Testis (tissue), 3 donors: ENCODE measurements around the gene C11orf97. TPM values are rescaled to one million over a fixed set of nuclear protein-coding genes. Genes with fewer than 3 reads are reported as not detected.

ENCODE experiments used
- DNase-seq: peaks from one replicate; pipeline ENCODE4 v3.0.0-alpha.2; 2019
- H3K27ac ChIP-seq, 2 donors: fragments of 200-600 bp; sonication (generic); one replicate each; pipeline ENCODE4 v1.5.1; 2019
- H3K27me3 ChIP-seq: fragments of 200-600 bp; sonication (generic); one replicate; pipeline ENCODE4 v1.5.1; 2019
- H3K36me3 ChIP-seq: fragments of 200-600 bp; sonication (generic); one replicate; pipeline ENCODE4 v1.5.1; 2017; ENCODE audit warnings: low read depth; ENCODE audit errors: missing control alignments
- H3K4me1 ChIP-seq: fragments of 200-600 bp; sonication (generic); one replicate; pipeline ENCODE4 v1.5.1; 2019
- H3K4me3 ChIP-seq, 2 donors: fragments of 200-600 bp; sonication (generic); one replicate each; pipeline ENCODE4 v1.5.1; 2017 to 2019
- H3K9me3 ChIP-seq: fragments of 200-600 bp; sonication (generic); one replicate; pipeline ENCODE4 v1.5.1; 2017
- POLR2A ChIP-seq: fragments of 450-650 bp; IDR thresholded peaks from one replicate; pipeline ENCODE4 v1.6.1; 2017; ENCODE audit warnings: antibody characterized with exemption, mild to moderate bottlenecking, moderate library complexity
- WGBS, 2 donors: methylation state at CpG; one replicate each; pipeline ENCODE4 v1.1.5; 2018; 5-methylcytosine and 5-hydroxymethylcytosine counted together
- intact Hi-C: fragments of 100-400 bp; cut with DNase I; formaldehyde crosslinking; loops from one replicate; pipeline ENCODE4 v1.15.1; 2023; ENCODE audit warnings: low total_unique reads
- microRNA counts, 2 donors: library from miRNA; unstranded; fragments of <30 nt; microRNA quantifications; one replicate each; lab custom pipeline; 2016
- microRNA-seq, 2 donors: library from miRNA; unstranded; fragments of <30 nt; microRNA quantifications; one replicate each; pipeline ENCODE4, GENCODE V29; 2016; ENCODE audit warnings: borderline number of aligned reads in 2 of 2, borderline replicate concordance in 1 of 2
- polyA plus RNA-seq: library from polyadenylated mRNA; stranded (reverse); fragments of 350-450 nt; fragmentation: Illumina TruSeq; extraction: RNeasy Lipid Tissue Mini Kit (QIAGEN cat#74804); gene quantifications from one replicate; pipeline ENCODE4 v1.2.3, GENCODE V29; 2014; ENCODE audit warnings: low read depth, low replicate concordance; ENCODE audit not compliant: insufficient read depth
- small RNA-seq, 2 donors: library from RNA; depleted of rRNA; stranded (forward); fragments of <200 nt; gene quantifications; one replicate each; pipeline ENCODE3, GENCODE V24; 2016
- total RNA-seq, 2 donors: library from RNA; depleted of rRNA; stranded (reverse); fragments of >200 nt; gene quantifications; one replicate each; pipeline ENCODE4 v1.2.3, GENCODE V29; 2016
- TF ChIP-seq, protein P1 (sequence below), 3 experiments: fragments of 450-650 bp in 2 of 3; fragments of 200-600 bp in 1 of 3; sonication (generic) in 1 of 3; IDR thresholded peaks; one replicate each; pipeline ENCODE4 v1.5.1; 2016 to 2019; ENCODE audit warnings: antibody characterized with exemption in 3 of 3, mild to moderate bottlenecking in 2 of 3, moderate library complexity in 1 of 3

The C11orf97 gene
- total and polyA plus RNA-seq, 3 donors from 2014 or later = 6.4 to 25.2 (median 10.4) TPM

- no peak overlapping the region for H3K4me3 ChIP-seq
- no peak for DNase-seq
Measured at GRCh38 chr11:94574193-94574961, 62.1 kb downstream of the C11orf97 start.

DNA sequence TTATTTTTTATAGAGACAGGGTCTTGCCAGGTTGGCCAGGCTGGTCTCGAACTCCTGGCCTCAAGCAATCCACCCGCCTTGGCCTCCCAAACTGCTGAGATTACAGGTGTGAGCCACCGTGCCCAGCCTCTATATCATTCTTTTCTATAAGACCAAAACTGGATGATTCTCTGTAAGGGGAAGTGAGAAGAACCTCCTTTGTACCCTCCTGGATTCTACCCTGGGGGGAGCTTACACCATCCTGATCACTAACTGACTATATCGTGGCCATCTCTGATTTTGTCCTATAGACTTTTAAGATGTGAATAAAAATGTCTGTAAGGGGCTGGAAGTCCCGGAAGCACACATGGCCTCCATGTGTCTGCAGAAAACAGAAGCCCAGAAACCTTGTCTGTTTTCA lies 64.0 kb downstream of the C11orf97 start:
- no peaks in the 10 kb centered on the region for H3K27me3 ChIP-seq
- DNase-seq = no peak
- intact Hi-C loops = no loop called here
- H3K4me1 ChIP-seq = no peaks in the 10 kb centered on the region
- H3K4me3 ChIP-seq = no peak overlapping the region
- no peak overlapping the region for H3K27ac ChIP-seq
- TF ChIP-seq, protein P1, sequence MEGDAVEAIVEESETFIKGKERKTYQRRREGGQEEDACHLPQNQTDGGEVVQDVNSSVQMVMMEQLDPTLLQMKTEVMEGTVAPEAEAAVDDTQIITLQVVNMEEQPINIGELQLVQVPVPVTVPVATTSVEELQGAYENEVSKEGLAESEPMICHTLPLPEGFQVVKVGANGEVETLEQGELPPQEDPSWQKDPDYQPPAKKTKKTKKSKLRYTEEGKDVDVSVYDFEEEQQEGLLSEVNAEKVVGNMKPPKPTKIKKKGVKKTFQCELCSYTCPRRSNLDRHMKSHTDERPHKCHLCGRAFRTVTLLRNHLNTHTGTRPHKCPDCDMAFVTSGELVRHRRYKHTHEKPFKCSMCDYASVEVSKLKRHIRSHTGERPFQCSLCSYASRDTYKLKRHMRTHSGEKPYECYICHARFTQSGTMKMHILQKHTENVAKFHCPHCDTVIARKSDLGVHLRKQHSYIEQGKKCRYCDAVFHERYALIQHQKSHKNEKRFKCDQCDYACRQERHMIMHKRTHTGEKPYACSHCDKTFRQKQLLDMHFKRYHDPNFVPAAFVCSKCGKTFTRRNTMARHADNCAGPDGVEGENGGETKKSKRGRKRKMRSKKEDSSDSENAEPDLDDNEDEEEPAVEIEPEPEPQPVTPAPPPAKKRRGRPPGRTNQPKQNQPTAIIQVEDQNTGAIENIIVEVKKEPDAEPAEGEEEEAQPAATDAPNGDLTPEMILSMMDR (IDR thresholded peaks at IDR 0.05) = no peak
- TF ChIP-seq POLR2A = no peak
- H3K36me3 ChIP-seq = no peaks in the 10 kb centered on the region
- H3K9me3 ChIP-seq = no peaks in the 10 kb centered on the region
- 91 to 96% methylated on average over 5 of the region's 5 CpGs for WGBS, 2 donors

More at GRCh38 chr11:94574193-94574961, 62.1 kb downstream of the C11orf97 start:
- Histone ChIP-seq H3K27me3 (no peaks in the 10 kb centered on the region), H3K4me1 (no peaks in the 10 kb centered on the region), H3K9me3 (no peaks in the 10 kb centered on the region), H3K36me3 (no peaks in the 10 kb centered on the region), H3K27ac (no peak overlapping the region)
- intact Hi-C loops = no loop called here
- 82 to 88% methylated on average over 13 of the region's 13 CpGs for WGBS, 2 donors
- TF ChIP-seq, protein P1 (IDR thresholded peaks at IDR 0.05) = no peak
- TF ChIP-seq POLR2A = no peak

- H3K4me1 ChIP-seq = no peaks in the 10 kb centered on the region
- H3K9me3 ChIP-seq = no peaks in the 10 kb centered on the region
- no peak overlapping the region for H3K4me3 ChIP-seq
- H3K27me3 ChIP-seq = no peaks in the 10 kb centered on the region
- no peak overlapping the region for H3K27ac ChIP-seq
- TF ChIP-seq, protein P1 (IDR thresholded peaks at IDR 0.05) = no peak
- TF ChIP-seq POLR2A = no peak
- H3K36me3 ChIP-seq = no peaks in the 10 kb centered on the region
- DNase-seq = no peak
- intact Hi-C loops = no loop called here
- WGBS, 2 donors = 72 to 84% methylated on average over 3 of the region's 3 CpGs
Measured at GRCh38 chr11:94577841-94578240, 65.6 kb downstream of the C11orf97 start.

MicroRNA genes within 50 kb of the gene (microRNA counts, 767-probe panel; counts per million panel counts)
- microRNA hsa-miR-548l (lab: Ali Mortazavi, UCI) = 0 to 152 counts per million in 2 donors

Small RNAs within 50 kb of the gene (microRNA-seq; reads per million reads assigned to microRNA genes)
- gene MIR548L = 4.9 to 10.4 reads per million in 2 donors

Small RNAs within 50 kb of the gene (small RNA-seq; reads per million reads assigned to genes)
- gene MIR548L = 0 reads per million in 2 donors

Other genes with a start within 250 kb of the C11orf97 start
- not detected for gene IZUMO1R, start 207.9 kb upstream of the C11orf97 start, total RNA-seq
- gene IZUMO1R, start 207.9 kb upstream of the C11orf97 start, polyA plus RNA-seq = not detected
- gene GPR83, start 111.0 kb upstream of the C11orf97 start, total RNA-seq = under 1 TPM; 0.74 to 0.94 TPM
- 0.45 TPM for gene GPR83, start 111.0 kb upstream of the C11orf97 start, polyA plus RNA-seq
- 10 to 100 TPM; 15.2 to 19.8 TPM for gene MRE11, start 18.6 kb upstream of the C11orf97 start, total RNA-seq
- gene MRE11, start 18.6 kb upstream of the C11orf97 start, polyA plus RNA-seq = 9.2 TPM
- 10 to 100 TPM; 13.4 to 14.8 TPM for gene ANKRD49, start 18.5 kb upstream of the C11orf97 start, total RNA-seq
- 11.3 TPM for gene ANKRD49, start 18.5 kb upstream of the C11orf97 start, polyA plus RNA-seq
- gene FUT4, start 31.5 kb downstream of the C11orf97 start, total RNA-seq = 1 to 10 TPM; 5.1 to 5.9 TPM
- 3.8 TPM for gene FUT4, start 31.5 kb downstream of the C11orf97 start, polyA plus RNA-seq
- gene PIWIL4, start 54.9 kb downstream of the C11orf97 start, total RNA-seq = 10 to 100 TPM; 23.0 to 30.2 TPM
- gene PIWIL4, start 54.9 kb downstream of the C11orf97 start, polyA plus RNA-seq = 19.9 TPM